Ascending aorta (tissue), 2 donors: ENCODE results near the gene FBXW4. TPM values are rescaled to one million over a fixed set of nuclear protein-coding genes. Genes with fewer than 3 reads are reported as not detected.

ENCODE experiments used
- DNase-seq, 2 donors: peaks; one replicate each; pipeline ENCODE4 v3.0.0-alpha.2; 2019; ENCODE audit warnings: low spot score in 2 of 2
- H3K27ac ChIP-seq, 2 donors: fragments of 200-600 bp; sonication (generic); one replicate each; pipeline ENCODE4 v1.5.1; 2016 to 2017; ENCODE audit warnings: mild to moderate bottlenecking in 1 of 2
- H3K27me3 ChIP-seq: fragments of 200-600 bp; sonication (generic); one replicate; pipeline ENCODE4 v1.5.1; 2017
- H3K36me3 ChIP-seq, 2 donors: fragments of 200-600 bp; sonication (generic); one replicate each; pipeline ENCODE4 v1.5.1; 2016
- H3K4me1 ChIP-seq, 2 donors: fragments of 200-600 bp; sonication (generic); one replicate each; pipeline ENCODE4 v1.5.1; 2016 to 2017; ENCODE audit warnings: mild to moderate bottlenecking in 1 of 2
- H3K4me3 ChIP-seq, 2 donors: fragments of 200-600 bp; sonication (generic); one replicate each; pipeline ENCODE4 v1.5.1; 2016 to 2017; ENCODE audit warnings: mild to moderate bottlenecking in 1 of 2
- H3K9me3 ChIP-seq, 2 donors: fragments of 200-600 bp; sonication (generic); one replicate each; pipeline ENCODE4 v1.5.1; 2016
- intact Hi-C: fragments of 100-400 bp; cut with DNase I; formaldehyde crosslinking; loops from one replicate; pipeline ENCODE4 v1.15.1; 2023
- total RNA-seq: library from RNA; depleted of rRNA; stranded (reverse); fragments of >200 nt; gene quantifications from one replicate; pipeline ENCODE4 v1.1.0, GENCODE V29; 2016
- TF ChIP-seq, protein P1 (sequence below), 3 experiments: fragments of 200-600 bp in 2 of 3; fragments of 450-650 bp in 1 of 3; sonication (generic) in 2 of 3; IDR thresholded peaks; one replicate each; pipeline ENCODE4 v1.5.1; 2016 to 2019; ENCODE audit warnings: antibody characterized with exemption in 3 of 3, mild to moderate bottlenecking in 1 of 3, moderate library complexity in 1 of 3

FBXW4 gene
- total RNA-seq, 1 donor from 2014 or later = 21.3 TPM

DNA sequence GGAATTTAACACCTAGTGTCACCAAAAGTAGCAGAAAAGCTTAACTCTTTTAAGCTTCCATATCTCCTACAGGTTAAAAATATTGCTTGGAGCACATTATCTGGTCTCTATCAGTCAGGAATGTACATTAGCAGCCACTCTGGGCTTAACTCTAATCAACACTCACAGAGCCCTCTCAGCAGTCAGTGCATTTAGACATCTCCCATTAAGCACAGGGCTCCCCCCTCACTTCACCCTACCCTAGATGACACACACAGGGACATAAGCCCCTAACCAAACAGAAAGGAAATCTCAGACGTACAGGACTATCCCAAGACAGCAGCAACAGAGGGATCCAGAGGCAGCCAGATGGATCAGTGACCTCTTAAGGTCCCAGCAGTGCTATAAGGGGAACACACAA, 26.4 kb downstream of the FBXW4 start:
- TF ChIP-seq, protein P1, sequence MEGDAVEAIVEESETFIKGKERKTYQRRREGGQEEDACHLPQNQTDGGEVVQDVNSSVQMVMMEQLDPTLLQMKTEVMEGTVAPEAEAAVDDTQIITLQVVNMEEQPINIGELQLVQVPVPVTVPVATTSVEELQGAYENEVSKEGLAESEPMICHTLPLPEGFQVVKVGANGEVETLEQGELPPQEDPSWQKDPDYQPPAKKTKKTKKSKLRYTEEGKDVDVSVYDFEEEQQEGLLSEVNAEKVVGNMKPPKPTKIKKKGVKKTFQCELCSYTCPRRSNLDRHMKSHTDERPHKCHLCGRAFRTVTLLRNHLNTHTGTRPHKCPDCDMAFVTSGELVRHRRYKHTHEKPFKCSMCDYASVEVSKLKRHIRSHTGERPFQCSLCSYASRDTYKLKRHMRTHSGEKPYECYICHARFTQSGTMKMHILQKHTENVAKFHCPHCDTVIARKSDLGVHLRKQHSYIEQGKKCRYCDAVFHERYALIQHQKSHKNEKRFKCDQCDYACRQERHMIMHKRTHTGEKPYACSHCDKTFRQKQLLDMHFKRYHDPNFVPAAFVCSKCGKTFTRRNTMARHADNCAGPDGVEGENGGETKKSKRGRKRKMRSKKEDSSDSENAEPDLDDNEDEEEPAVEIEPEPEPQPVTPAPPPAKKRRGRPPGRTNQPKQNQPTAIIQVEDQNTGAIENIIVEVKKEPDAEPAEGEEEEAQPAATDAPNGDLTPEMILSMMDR (IDR thresholded peaks at IDR 0.05) = no peak
- H3K27ac ChIP-seq = no peak overlapping the region
- H3K36me3 ChIP-seq = peaks cover 46 to 87% of the 10 kb centered on the region in 2 donors
- H3K9me3 ChIP-seq = no peaks in the 10 kb centered on the region
- peaks cover 0 to 4% of the 10 kb centered on the region in 2 donors for H3K4me1 ChIP-seq
- H3K4me3 ChIP-seq = no peak overlapping the region
- intact Hi-C loops = no loop called here
- H3K27me3 ChIP-seq = no peaks in the 10 kb centered on the region
- no peak for DNase-seq

DNA sequence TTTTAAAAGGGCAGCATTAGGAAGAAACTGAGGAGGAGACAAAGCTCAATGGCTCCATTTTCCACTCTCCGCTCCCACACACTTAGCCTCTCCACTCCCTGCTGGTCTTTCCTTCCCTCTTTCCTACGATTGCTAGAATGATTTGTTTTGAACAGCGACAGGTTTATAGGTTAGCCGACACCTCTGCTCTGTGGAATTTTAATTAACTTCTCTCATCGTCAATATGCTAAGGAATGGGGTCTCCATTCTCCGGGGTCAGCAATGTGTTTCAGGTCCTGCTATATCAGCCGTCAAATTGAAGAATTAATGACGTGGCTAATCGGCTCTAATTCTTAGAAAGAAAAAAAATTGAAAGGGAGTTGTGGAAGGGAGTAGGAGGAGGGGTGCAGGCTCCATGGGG, 28.9 kb downstream of the FBXW4 start:
- TF ChIP-seq, protein P1 (IDR thresholded peaks at IDR 0.05) = no peak
- no peak overlapping the region for H3K4me3 ChIP-seq
- H3K36me3 ChIP-seq = peaks cover 49 to 88% of the 10 kb centered on the region in 2 donors
- intact Hi-C loops = no loop called here
- no peaks in the 10 kb centered on the region for H3K4me1 ChIP-seq
- no peak overlapping the region for H3K27ac ChIP-seq
- no peak for DNase-seq
- no peaks in the 10 kb centered on the region for H3K9me3 ChIP-seq
- H3K27me3 ChIP-seq = no peaks in the 10 kb centered on the region

DNA sequence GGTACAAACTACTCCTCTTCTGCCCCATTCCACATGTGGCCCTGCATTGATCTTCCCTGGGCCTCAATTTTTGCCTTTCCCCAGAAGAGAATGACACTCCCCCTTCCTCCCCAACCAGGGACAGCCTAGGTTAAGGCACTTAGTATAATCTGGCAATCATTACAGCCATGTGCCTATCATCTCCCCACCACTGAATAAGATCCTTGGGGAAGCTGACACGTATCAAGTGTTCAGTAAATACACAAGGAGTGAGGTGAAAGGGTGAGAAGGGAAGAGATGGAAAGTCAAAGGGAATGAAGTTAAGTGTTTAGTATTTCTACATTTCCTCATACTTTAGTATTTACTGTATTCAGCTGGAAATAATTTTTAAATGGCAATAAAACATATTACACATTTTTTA, 31.9 kb downstream of the FBXW4 start:
- Histone ChIP-seq H3K4me3 (no peak overlapping the region), H3K36me3 (peaks cover 53 to 84% of the 10 kb centered on the region in 2 donors), H3K4me1 (no peaks in the 10 kb centered on the region), H3K27me3 (no peaks in the 10 kb centered on the region), H3K27ac (no peak overlapping the region), H3K9me3 (no peaks in the 10 kb centered on the region)
- TF ChIP-seq, protein P1 (IDR thresholded peaks at IDR 0.05) = no peak
- DNase-seq = no peak
- intact Hi-C loops = no loop called here

DNA sequence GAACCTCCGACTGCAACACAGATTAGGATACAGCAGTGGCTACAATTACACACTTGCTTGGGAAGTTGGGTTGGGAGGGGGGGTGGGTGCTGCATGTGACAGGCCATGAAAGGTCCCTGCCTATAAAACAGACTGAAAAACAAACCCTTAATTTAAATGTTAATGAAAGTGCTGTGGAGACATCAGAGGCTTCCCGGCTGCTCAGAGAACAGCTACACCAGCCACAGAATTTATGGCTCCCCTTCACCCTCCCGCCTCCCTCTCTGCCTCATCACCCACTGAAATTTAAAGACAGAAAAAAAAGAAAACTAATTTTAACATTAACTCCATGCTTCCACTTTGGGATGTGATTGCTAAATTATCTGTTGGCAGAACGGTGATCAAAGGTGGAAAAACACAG, 34.7 kb downstream of the FBXW4 start:
- no peak for DNase-seq
- intact Hi-C loops = no loop called here
- TF ChIP-seq, protein P1 (IDR thresholded peaks at IDR 0.05) = no peak
- no peaks in the 10 kb centered on the region for H3K4me1 ChIP-seq
- no peaks in the 10 kb centered on the region for H3K9me3 ChIP-seq
- H3K27me3 ChIP-seq = no peaks in the 10 kb centered on the region
- H3K27ac ChIP-seq = no peak overlapping the region
- peaks cover 44 to 86% of the 10 kb centered on the region in 2 donors for H3K36me3 ChIP-seq
- H3K4me3 ChIP-seq = no peak overlapping the region

DNA sequence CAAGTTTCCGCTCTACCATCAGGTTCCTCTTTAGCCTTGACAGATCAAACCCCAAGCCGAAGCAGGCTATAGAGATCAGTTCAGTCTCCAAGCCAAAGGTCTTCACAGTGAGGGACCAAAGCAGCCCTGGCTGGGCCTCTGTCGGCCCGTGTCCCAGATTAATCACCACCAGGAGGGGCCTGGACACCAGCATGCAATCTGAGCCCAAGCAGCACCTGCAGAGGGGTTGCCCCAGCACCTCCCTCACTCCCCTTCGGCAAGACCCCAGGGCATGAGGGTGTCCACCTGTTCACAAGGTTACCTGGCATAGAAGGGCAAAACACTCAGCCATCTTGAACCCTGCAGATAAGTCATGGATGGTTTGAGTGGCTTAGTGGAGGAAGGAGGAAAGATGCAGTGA, 36.0 kb downstream of the FBXW4 start:
- intact Hi-C loops = no loop called here
- Histone ChIP-seq H3K27me3 (no peaks in the 10 kb centered on the region), H3K36me3 (peaks cover 33 to 83% of the 10 kb centered on the region in 2 donors), H3K4me3 (no peak overlapping the region), H3K9me3 (no peaks in the 10 kb centered on the region), H3K27ac (no peak overlapping the region), H3K4me1 (no peaks in the 10 kb centered on the region)
- TF ChIP-seq, protein P1 (IDR thresholded peaks at IDR 0.05) = no peak
- DNase-seq = no peak

DNA sequence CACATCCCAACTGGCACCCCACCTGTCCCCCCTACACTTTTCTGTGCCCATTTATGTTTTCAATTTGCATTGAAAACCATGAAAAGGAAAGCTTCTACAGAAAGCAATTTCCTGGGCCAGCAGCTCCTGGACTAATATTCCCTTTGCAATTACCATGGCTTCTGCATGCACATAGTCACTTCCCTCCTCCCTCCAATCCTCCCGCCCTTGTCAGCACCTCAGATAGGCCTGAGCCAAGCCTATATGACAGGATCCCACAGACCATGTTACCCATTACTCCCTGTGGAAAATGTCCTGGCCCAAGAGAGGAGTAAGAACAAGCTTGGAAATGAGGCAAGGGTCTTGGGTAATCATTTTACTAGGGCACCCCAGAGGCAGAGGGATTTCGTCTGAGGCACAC, 38.1 kb downstream of the FBXW4 start:
- Histone ChIP-seq H3K4me1 (no peaks in the 10 kb centered on the region), H3K27ac (no peak overlapping the region), H3K9me3 (no peaks in the 10 kb centered on the region), H3K4me3 (no peak overlapping the region), H3K36me3 (peaks cover 25 to 68% of the 10 kb centered on the region in 2 donors), H3K27me3 (no peaks in the 10 kb centered on the region)
- intact Hi-C loops = no loop called here
- TF ChIP-seq, protein P1 (IDR thresholded peaks at IDR 0.05) = no peak
- no peak for DNase-seq
